Aorta (tissue), 5 donors: ENCODE data around the gene C10orf71. TPM values are rescaled to one million over a fixed set of nuclear protein-coding genes. Genes with fewer than 3 reads are reported as not detected.

ENCODE experiments used
- ATAC-seq: fragments of 200-7000 bp; cut with Tn5 transposase; one replicate; pipeline ENCODE4 v1.9.1; 2022; ENCODE audit warnings: moderate library complexity; ENCODE audit not compliant: low FRiP score
- DNase-seq, 2 donors: peaks; one replicate each; pipeline ENCODE4 v3.0.0-alpha.2; 2020
- H3K27ac ChIP-seq, 2 donors: one replicate each; pipeline ENCODE4 v1.5.1; 2013; ENCODE audit warnings: low read length in 2 of 2, mild to moderate bottlenecking in 2 of 2, moderate library complexity in 2 of 2, control low read depth in 1 of 2, inconsistent platforms in 1 of 2, low read depth in 1 of 2
- H3K27me3 ChIP-seq, 2 donors: one replicate each; pipeline ENCODE4 v1.6.1; 2013; ENCODE audit warnings: control low read depth in 1 of 2, low read length in 1 of 2, mild to moderate bottlenecking in 1 of 2, moderate library complexity in 1 of 2; ENCODE audit not compliant: insufficient read depth in 2 of 2, control insufficient read depth in 1 of 2
- H3K36me3 ChIP-seq, 2 donors: one replicate each; pipeline ENCODE4 v1.6.1; 2013; ENCODE audit warnings: control low read depth in 1 of 2, low read length in 1 of 2, mild to moderate bottlenecking in 1 of 2; ENCODE audit not compliant: insufficient read depth in 2 of 2, control insufficient read depth in 1 of 2
- H3K4me1 ChIP-seq, 2 donors: one replicate each; pipeline ENCODE4 v1.6.1; 2013; ENCODE audit warnings: low read length in 2 of 2, control low read depth in 1 of 2, mild to moderate bottlenecking in 1 of 2, moderate library complexity in 1 of 2; ENCODE audit not compliant: insufficient read depth in 2 of 2, control insufficient read depth in 1 of 2
- H3K4me3 ChIP-seq, 2 donors: one replicate each; pipeline ENCODE4 v1.5.1; 2013; ENCODE audit warnings: low read length in 2 of 2, control low read depth in 1 of 2, mild to moderate bottlenecking in 1 of 2
- H3K9me3 ChIP-seq: one replicate; pipeline ENCODE4 v1.6.1; 2013; ENCODE audit warnings: mild to moderate bottlenecking, low read length; ENCODE audit not compliant: control insufficient read depth
- WGBS, 2 donors: extraction: QIAGEN DNeasy Blood & Tissue Kit; methylation state at CpG; one replicate each; pipeline ENCODE4 v1.1.7; 2013; 5-methylcytosine and 5-hydroxymethylcytosine counted together
- intact Hi-C, 2 donors: fragments of 100-400 bp; cut with DNase I; formaldehyde crosslinking; loops; one replicate each; pipeline versions ENCODE4 v1.14.2 to v1.15.0; 2022
- polyA plus RNA-seq, 2 donors: library from polyadenylated mRNA; stranded (reverse); fragments of 200-250 nt; gene quantifications; one replicate each; pipeline ENCODE4 v1.2.3, GENCODE V29; 2013
- total RNA-seq, 2 donors: library from RNA; stranded (reverse); fragmentation: NEBNext Ultra II Directional; extraction: Animal tissue kit (Norgen Biotek cat#: 25700); gene quantifications; one replicate each; pipeline ENCODE4 v1.2.1, GENCODE V29; 2021
- donor health status: healthy with polysubstance abuse.
- donor health status: Bipolar disorder and iron deficiency.
- donor health status: DM: no; HTN: no; CAD: no.
- donor health status: DM: no; HTN: no; CAD: no.
- donor health status: DM: yes; HTN: yes; CAD: no.

Gene C10orf71
- total and polyA plus RNA-seq, 4 donors, result 0.09 to 0.13 (median 0.13) TPM; not detected in 1

- ATAC-seq (peak; percentile 53), DNase-seq (peak in 1 of 2 donors; percentile 79)
- Histone ChIP-seq H3K36me3 (no peaks in the 10 kb centered on the region), H3K4me1 (no peaks in the 10 kb centered on the region), H3K27me3 (no peaks in the 10 kb centered on the region), H3K4me3 (no peak overlapping the region), H3K9me3 (peaks cover 1% of the 10 kb centered on the region), H3K27ac (no peak overlapping the region)
- intact Hi-C loops, result no loop called here
- 67 to 73% methylated on average over 21 of the region's 21 CpGs for WGBS, 2 donors
Measured at GRCh38 chr10:49272251-49273081, 26.5 kb upstream of the C10orf71 start.

GRCh38 chr10:49273082-49273465 is 25.9 kb upstream of the C10orf71 start:
- H3K27ac ChIP-seq, result no peak overlapping the region
- H3K36me3 ChIP-seq, result no peaks in the 10 kb centered on the region
- ATAC-seq (no peak), DNase-seq (no peak)
- H3K4me1 ChIP-seq, result no peaks in the 10 kb centered on the region
- H3K9me3 ChIP-seq, result peaks cover 1% of the 10 kb centered on the region
- H3K27me3 ChIP-seq, result no peaks in the 10 kb centered on the region
- WGBS, 2 donors, result 97 to 100% methylated on average over 1 of the region's 1 CpG
- no peak overlapping the region for H3K4me3 ChIP-seq
- intact Hi-C loops, result no loop called here

GRCh38 chr10:49273626-49274025 is 25.3 kb upstream of the C10orf71 start:
- WGBS, 2 donors, result 97% methylated on average over 8 of the region's 8 CpGs
- no peak overlapping the region for H3K27ac ChIP-seq
- intact Hi-C loops, result no loop called here

GRCh38 chr10:49274886-49275285 is 24.1 kb upstream of the C10orf71 start:
- intact Hi-C loops, result no loop called here
- no peak for DNase-seq
- no peak overlapping the region for H3K4me3 ChIP-seq
- no peaks in the 10 kb centered on the region for H3K27me3 ChIP-seq
- no peak overlapping the region for H3K27ac ChIP-seq
- no peaks in the 10 kb centered on the region for H3K36me3 ChIP-seq
- H3K4me1 ChIP-seq, result no peaks in the 10 kb centered on the region
- 75 to 86% methylated on average over 6 of the region's 6 CpGs for WGBS, 2 donors
- H3K9me3 ChIP-seq, result peaks cover 1% of the 10 kb centered on the region
- no peak for ATAC-seq

More at GRCh38 chr10:49273626-49274025, 25.3 kb upstream of the C10orf71 start:
- H3K4me3 ChIP-seq, result no peak overlapping the region
- H3K36me3 ChIP-seq, result no peaks in the 10 kb centered on the region
- H3K9me3 ChIP-seq, result peaks cover 1% of the 10 kb centered on the region
- no peaks in the 10 kb centered on the region for H3K27me3 ChIP-seq
- no peak for DNase-seq
- no peak for ATAC-seq
- H3K4me1 ChIP-seq, result no peaks in the 10 kb centered on the region

GRCh38 chr10:49275896-49276295 is 23.1 kb upstream of the C10orf71 start:
- 93 to 96% methylated on average over 4 of the region's 4 CpGs for WGBS, 2 donors
- Histone ChIP-seq H3K4me1 (no peaks in the 10 kb centered on the region), H3K9me3 (no peaks in the 10 kb centered on the region), H3K4me3 (no peak overlapping the region), H3K27me3 (no peaks in the 10 kb centered on the region), H3K27ac (no peak overlapping the region), H3K36me3 (no peaks in the 10 kb centered on the region)
- no peak for ATAC-seq
- no peak for DNase-seq
- intact Hi-C loops, result no loop called here

- Histone ChIP-seq H3K9me3 (no peaks in the 10 kb centered on the region), H3K36me3 (no peaks in the 10 kb centered on the region), H3K4me1 (no peaks in the 10 kb centered on the region), H3K4me3 (no peak overlapping the region), H3K27ac (no peak overlapping the region), H3K27me3 (no peaks in the 10 kb centered on the region)
- WGBS, 2 donors, result 96 to 98% methylated on average over 4 of the region's 4 CpGs
- intact Hi-C loops, result no loop called here
- no peak for ATAC-seq
- DNase-seq, result no peak
Measured at GRCh38 chr10:49276596-49276995, 22.4 kb upstream of the C10orf71 start.

- Histone ChIP-seq H3K4me3 (no peak overlapping the region), H3K9me3 (no peaks in the 10 kb centered on the region), H3K27me3 (no peaks in the 10 kb centered on the region), H3K4me1 (no peaks in the 10 kb centered on the region), H3K27ac (no peak overlapping the region), H3K36me3 (no peaks in the 10 kb centered on the region)
- DNase-seq (no peak), ATAC-seq (no peak)
- WGBS, 2 donors, result 88 to 90% methylated on average over 5 of the region's 5 CpGs
- intact Hi-C loops, result no loop called here
Measured at GRCh38 chr10:49277973-49278372, 21.0 kb upstream of the C10orf71 start.

GRCh38 chr10:49278497-49278981 is 20.4 kb upstream of the C10orf71 start:
- Histone ChIP-seq H3K27me3 (no peaks in the 10 kb centered on the region), H3K27ac (no peak overlapping the region), H3K36me3 (no peaks in the 10 kb centered on the region), H3K4me1 (no peaks in the 10 kb centered on the region), H3K9me3 (no peaks in the 10 kb centered on the region), H3K4me3 (no peak overlapping the region)
- DNase-seq, result no peak
- ATAC-seq, result no peak
- intact Hi-C loops, result no loop called here
- 8 to 9% methylated on average over 7 of the region's 7 CpGs for WGBS, 2 donors
